BLaER1 (cell line): Measurements from ENCODE around the gene CCDC12.
"Not testable (repeated sequence)": the region's sequence is repeated elsewhere in the genome, so short reads cannot be mapped to it uniquely, and the experiment has no call there.

ENCODE experiments used
- H3K27ac ChIP-seq: shearing (Covaris generic); formaldehyde crosslinking; 2 replicates; pipeline ENCODE4 v1.8.1; 2022
- H3K27me3 ChIP-seq: shearing (Covaris generic); formaldehyde crosslinking; 2 replicates; pipeline ENCODE4 v1.8.1; 2022
- H3K36me3 ChIP-seq: shearing (Covaris generic); formaldehyde crosslinking; 2 replicates; pipeline ENCODE4 v1.8.1; 2022
- H3K4me1 ChIP-seq: shearing (Covaris generic); formaldehyde crosslinking; 2 replicates; pipeline ENCODE4 v1.8.1; 2022
- H3K4me2 ChIP-seq: shearing (Covaris generic); formaldehyde crosslinking; 2 replicates; pipeline ENCODE4 v1.8.1; 2022
- H3K4me3 ChIP-seq: shearing (Covaris generic); formaldehyde crosslinking; 2 replicates; pipeline ENCODE4 v1.8.1; 2022
- H3K9ac ChIP-seq: shearing (Covaris generic); formaldehyde crosslinking; 2 replicates; pipeline ENCODE4 v1.8.1; 2022
- H3K9me3 ChIP-seq: shearing (Covaris generic); formaldehyde crosslinking; 2 replicates; pipeline ENCODE4 v1.8.1; 2022
- H4K20me1 ChIP-seq: shearing (Covaris generic); formaldehyde crosslinking; 2 replicates; pipeline ENCODE4 v1.8.1; 2022
- Cebpa-rat ChIP-seq: shearing (Covaris generic); IDR thresholded peaks from 2 replicates; pipeline ENCODE4 v1.8.1; 2022

The CCDC12 gene

GRCh38 chr3:46970391-46971091 is 6.0 kb downstream of the CCDC12 start:
- no peak for TF ChIP-seq Cebpa-rat
- peaks cover 100% of the 10 kb centered on the region for H4K20me1 ChIP-seq
- H3K27me3 ChIP-seq, result no peaks in the 10 kb centered on the region
- peaks cover 11% of the 10 kb centered on the region for H3K9me3 ChIP-seq
- H3K27ac ChIP-seq, result no peak overlapping the region
- H3K4me1 ChIP-seq, result peaks cover 83% of the 10 kb centered on the region
- H3K9ac ChIP-seq, result peak overlapping the region; percentile 24; the same call in 1 of the 2 replicates
- H3K4me3 ChIP-seq, result no peak overlapping the region
- H3K4me2 ChIP-seq, result peak overlapping the region; percentile 72
- H3K36me3 ChIP-seq, result peaks cover 66% of the 10 kb centered on the region

- Histone ChIP-seq H3K9me3 (peaks cover 25% of the 10 kb centered on the region), H3K4me2 (peak overlapping the region; percentile 19; the same call in 1 of the 2 replicates), H3K27ac (no peak overlapping the region), H3K4me3 (no peak overlapping the region), H3K4me1 (peaks cover 71% of the 10 kb centered on the region), H3K9ac (no peak overlapping the region), H4K20me1 (peaks cover 91% of the 10 kb centered on the region), H3K27me3 (no peaks in the 10 kb centered on the region), H3K36me3 (peaks cover 74% of the 10 kb centered on the region)
- no peak for TF ChIP-seq Cebpa-rat
These were observed 7.6 kb downstream of the CCDC12 start for GRCh38 chr3:46968783-46969428.

- H3K4me2 ChIP-seq, result no peak overlapping the region
- H3K27me3 ChIP-seq, result no peaks in the 10 kb centered on the region
- H3K9ac ChIP-seq, result no peak overlapping the region
- TF ChIP-seq Cebpa-rat, result no peak
- peaks cover 50% of the 10 kb centered on the region for H3K4me1 ChIP-seq
- peaks cover 36% of the 10 kb centered on the region for H3K9me3 ChIP-seq
- no peak overlapping the region for H3K27ac ChIP-seq
- H3K4me3 ChIP-seq, result no peak overlapping the region
- peaks cover 84% of the 10 kb centered on the region for H4K20me1 ChIP-seq
- peaks cover 84% of the 10 kb centered on the region for H3K36me3 ChIP-seq
These were observed 9.7 kb downstream of the CCDC12 start for GRCh38 chr3:46966811-46967210.

GRCh38 chr3:46965151-46965550 is 11.4 kb downstream of the CCDC12 start:
- H4K20me1 ChIP-seq, result peaks cover 84% of the 10 kb centered on the region
- no peak for TF ChIP-seq Cebpa-rat
- no peak overlapping the region for H3K27ac ChIP-seq
- H3K9ac ChIP-seq, result no peak overlapping the region
- no peak overlapping the region for H3K4me2 ChIP-seq
- peaks cover 84% of the 10 kb centered on the region for H3K36me3 ChIP-seq
- peaks cover 36% of the 10 kb centered on the region for H3K9me3 ChIP-seq
- no peak overlapping the region for H3K4me3 ChIP-seq
- H3K27me3 ChIP-seq, result no peaks in the 10 kb centered on the region
- peaks cover 47% of the 10 kb centered on the region for H3K4me1 ChIP-seq

- Histone ChIP-seq H4K20me1 (peaks cover 84% of the 10 kb centered on the region), H3K36me3 (peaks cover 84% of the 10 kb centered on the region), H3K4me1 (peaks cover 48% of the 10 kb centered on the region), H3K9me3 (peaks cover 36% of the 10 kb centered on the region)
- H3K4me2 ChIP-seq, H3K27ac ChIP-seq, H3K9ac ChIP-seq, H3K4me3 ChIP-seq, H3K27me3 ChIP-seq: not testable (repeated sequence)
These were observed 12.4 kb downstream of the CCDC12 start for GRCh38 chr3:46964038-46964590.

- Histone ChIP-seq H3K4me2 (no peak overlapping the region), H3K4me3 (no peak overlapping the region), H3K9me3 (peaks cover 36% of the 10 kb centered on the region), H3K27me3 (no peaks in the 10 kb centered on the region), H3K27ac (no peak overlapping the region), H3K4me1 (peaks cover 49% of the 10 kb centered on the region), H3K36me3 (peaks cover 80% of the 10 kb centered on the region), H4K20me1 (peaks cover 84% of the 10 kb centered on the region), H3K9ac (no peak overlapping the region)
- no peak for TF ChIP-seq Cebpa-rat
These were observed 13.6 kb downstream of the CCDC12 start for GRCh38 chr3:46962990-46963389.

- Histone ChIP-seq H3K27me3 (no peaks in the 10 kb centered on the region), H3K36me3 (peaks cover 80% of the 10 kb centered on the region), H3K4me1 (peaks cover 46% of the 10 kb centered on the region), H3K4me3 (no peak overlapping the region), H4K20me1 (peaks cover 84% of the 10 kb centered on the region), H3K9me3 (peaks cover 36% of the 10 kb centered on the region), H3K27ac (no peak overlapping the region), H3K4me2 (no peak overlapping the region), H3K9ac (no peak overlapping the region)
- TF ChIP-seq Cebpa-rat, result no peak
These were observed 14.1 kb downstream of the CCDC12 start for GRCh38 chr3:46962427-46962826.

- no peak overlapping the region for H3K27ac ChIP-seq
- TF ChIP-seq Cebpa-rat, result no peak
These were observed 15.7 kb downstream of the CCDC12 start for GRCh38 chr3:46960835-46961234.

GRCh38 chr3:46960081-46960701 is 16.4 kb downstream of the CCDC12 start:
- Histone ChIP-seq H3K27ac (no peak overlapping the region), H3K27me3 (no peaks in the 10 kb centered on the region), H3K9me3 (peaks cover 21% of the 10 kb centered on the region), H3K9ac (no peak overlapping the region), H3K4me2 (peak overlapping the region; percentile 12; the same call in 1 of the 2 replicates), H3K4me3 (no peak overlapping the region), H3K4me1 (peaks cover 56% of the 10 kb centered on the region), H4K20me1 (peaks cover 84% of the 10 kb centered on the region), H3K36me3 (peaks cover 73% of the 10 kb centered on the region)
- no peak for TF ChIP-seq Cebpa-rat

More at GRCh38 chr3:46960835-46961234, 15.7 kb downstream of the CCDC12 start:
- no peak overlapping the region for H3K9ac ChIP-seq
- no peak overlapping the region for H3K4me2 ChIP-seq
- peaks cover 75% of the 10 kb centered on the region for H3K36me3 ChIP-seq
- H4K20me1 ChIP-seq, result peaks cover 84% of the 10 kb centered on the region
- no peak overlapping the region for H3K4me3 ChIP-seq
- H3K27me3 ChIP-seq, result no peaks in the 10 kb centered on the region
- peaks cover 27% of the 10 kb centered on the region for H3K9me3 ChIP-seq
- H3K4me1 ChIP-seq, result peaks cover 56% of the 10 kb centered on the region

- TF ChIP-seq Cebpa-rat, result no peak
- H3K9ac ChIP-seq, result no peak overlapping the region
- no peak overlapping the region for H3K27ac ChIP-seq
- peaks cover 90% of the 10 kb centered on the region for H4K20me1 ChIP-seq
- peaks cover 13% of the 10 kb centered on the region for H3K9me3 ChIP-seq
- H3K4me2 ChIP-seq, result peak overlapping the region; percentile 29
- H3K36me3 ChIP-seq, result peaks cover 68% of the 10 kb centered on the region
- H3K4me3 ChIP-seq, result no peak overlapping the region
- no peaks in the 10 kb centered on the region for H3K27me3 ChIP-seq
- peaks cover 66% of the 10 kb centered on the region for H3K4me1 ChIP-seq
These were observed 17.4 kb downstream of the CCDC12 start for GRCh38 chr3:46959161-46959511.
